HepG2 (cell line): ENCODE data around the gene EMC9. TPM values are rescaled to one million over a fixed set of nuclear protein-coding genes. Genes with fewer than 3 reads are reported as not detected.

Source experiments
- CAMTA2 ChIP-seq: sonication (generic); formaldehyde crosslinking; IDR thresholded peaks from 2 replicates; pipeline ENCODE4 v1.4.0; 2020; ENCODE audit warnings: mild to moderate bottlenecking, missing genetic modification reagents, borderline replicate concordance
- CHD2 ChIP-seq: IDR thresholded peaks from 2 replicates; pipeline ENCODE4 v1.6.1; 2011; ENCODE audit warnings: low read depth, low read length, improper control_type of control experiment
- CREM ChIP-seq, 2 experiments: sonication (generic) in 1 of 2; formaldehyde crosslinking in 1 of 2; IDR thresholded peaks; 2 replicates each; pipeline versions ENCODE4 v1.4.0 to v1.6.1; 2016 to 2020; ENCODE audit warnings: antibody characterized with exemption in 1 of 2, mild to moderate bottlenecking in 1 of 2, missing genetic modification reagents in 1 of 2
- ESRRA ChIP-seq: sonication (generic); formaldehyde crosslinking; IDR thresholded peaks from 2 replicates; pipeline ENCODE4 v1.5.1; 2020; ENCODE audit warnings: mild to moderate bottlenecking, low read depth, missing genetic modification reagents
- FIP1L1 ChIP-seq: fragments of 200-400 bp; formaldehyde crosslinking; IDR thresholded peaks from 2 replicates; pipeline ENCODE4 v1.6.1; 2018; ENCODE audit warnings: low read depth, mild to moderate bottlenecking, low read length, moderate library complexity, borderline replicate concordance; ENCODE audit not compliant: insufficient read depth
- HMGA1 ChIP-seq: sonication (generic); formaldehyde crosslinking; conservative IDR thresholded peaks from 2 replicates; pipeline ENCODE4 v1.4.0; 2020; ENCODE audit warnings: missing genetic modification reagents
- NBN ChIP-seq: fragments of 450-650 bp; conservative IDR thresholded peaks from 2 replicates; pipeline ENCODE4 v1.6.1; 2017
- ONECUT2 ChIP-seq: sonication (generic); formaldehyde crosslinking; IDR thresholded peaks from 2 replicates; pipeline ENCODE4 v1.4.0; 2020; ENCODE audit warnings: missing genetic modification reagents
- SOX5 ChIP-seq: IDR thresholded peaks from 2 replicates; pipeline ENCODE4 v1.6.1; 2016; ENCODE audit warnings: borderline replicate concordance
- THYN1 ChIP-seq: sonication (generic); formaldehyde crosslinking; IDR thresholded peaks from 2 replicates; pipeline ENCODE4 v1.8.1; 2023; ENCODE audit warnings: low read depth, mild to moderate bottlenecking, moderate library complexity, missing genetic modification reagents, borderline replicate concordance
- U2AF2 ChIP-seq: fragments of 200-400 bp; formaldehyde crosslinking; IDR thresholded peaks from 2 replicates; pipeline ENCODE4 v1.6.1; 2017; ENCODE audit warnings: low read depth, mild to moderate bottlenecking, low read length
- ZNF12 ChIP-seq: sonication (generic); formaldehyde crosslinking; IDR thresholded peaks from 2 replicates; pipeline ENCODE4 v1.5.0; 2020; ENCODE audit warnings: missing genetic modification reagents
- ZNF44 ChIP-seq: sonication (generic); formaldehyde crosslinking; IDR thresholded peaks from 2 replicates; pipeline ENCODE4 v1.5.1; 2020; ENCODE audit warnings: mild to moderate bottlenecking, missing genetic modification reagents
- ZNF597 ChIP-seq: sonication (generic); formaldehyde crosslinking; IDR thresholded peaks from 2 replicates; pipeline ENCODE4 v1.5.0; 2020; ENCODE audit warnings: missing genetic modification reagents
- polyA plus RNA-seq, 8 experiments: library from polyadenylated mRNA; depleted of rRNA in 3 of 8; stranded (reverse) in 7 of 8; unstranded in 1 of 8; fragments of >200 nt; fragmentation: Illumina TruSeq in 4 of 8; extraction: Trizol in 4 of 8; gene quantifications; 2 replicates each; pipeline versions ENCODE4 v1.2.1 to v1.2.3, GENCODE V29; 2011 to 2016; ENCODE audit warnings: low read depth in 4 of 8, missing spikeins in 1 of 8, mixed read lengths in 1 of 8; ENCODE audit not compliant: insufficient read depth in 1 of 8
- total RNA-seq, 5 experiments: library from RNA; depleted of rRNA; stranded (reverse); fragments of >200 nt; fragmentation: Illumina TruSeq; extraction: Trizol; gene quantifications; 2 replicates each; pipeline ENCODE4 v1.2.3, GENCODE V29; 2016; ENCODE audit warnings: low read depth in 1 of 5
- TF ChIP-seq, protein P1 (sequence below), 2 experiments: sonication (generic) in 1 of 2; formaldehyde crosslinking in 1 of 2; IDR thresholded peaks; 2 replicates each; pipeline versions ENCODE4 v1.6.1 to v1.9.0; 2014 to 2022; ENCODE audit warnings: antibody characterized with exemption in 1 of 2, borderline replicate concordance in 1 of 2, inconsistent platforms in 1 of 2, low read depth in 1 of 2, missing genetic modification reagents in 1 of 2
- TF ChIP-seq, protein P2 (sequence below): sonication (generic); formaldehyde crosslinking; IDR thresholded peaks from 2 replicates; pipeline ENCODE4 v1.8.1; 2023; ENCODE audit warnings: mild to moderate bottlenecking, inconsistent platforms, moderate library complexity, missing genetic modification reagents, borderline replicate concordance

The EMC9 gene
- total and polyA plus RNA-seq, 2 of the 13 experiments (the other 11 are each of a cell fraction or from before 2014, with no cell fraction given), result 60.5 to 78.7 TPM

GRCh38 chr14:24093901-24094840 is 47.2 kb downstream of the EMC9 start, which contains the start of gene PCK2 (continued):
- TF ChIP-seq, protein P1, sequence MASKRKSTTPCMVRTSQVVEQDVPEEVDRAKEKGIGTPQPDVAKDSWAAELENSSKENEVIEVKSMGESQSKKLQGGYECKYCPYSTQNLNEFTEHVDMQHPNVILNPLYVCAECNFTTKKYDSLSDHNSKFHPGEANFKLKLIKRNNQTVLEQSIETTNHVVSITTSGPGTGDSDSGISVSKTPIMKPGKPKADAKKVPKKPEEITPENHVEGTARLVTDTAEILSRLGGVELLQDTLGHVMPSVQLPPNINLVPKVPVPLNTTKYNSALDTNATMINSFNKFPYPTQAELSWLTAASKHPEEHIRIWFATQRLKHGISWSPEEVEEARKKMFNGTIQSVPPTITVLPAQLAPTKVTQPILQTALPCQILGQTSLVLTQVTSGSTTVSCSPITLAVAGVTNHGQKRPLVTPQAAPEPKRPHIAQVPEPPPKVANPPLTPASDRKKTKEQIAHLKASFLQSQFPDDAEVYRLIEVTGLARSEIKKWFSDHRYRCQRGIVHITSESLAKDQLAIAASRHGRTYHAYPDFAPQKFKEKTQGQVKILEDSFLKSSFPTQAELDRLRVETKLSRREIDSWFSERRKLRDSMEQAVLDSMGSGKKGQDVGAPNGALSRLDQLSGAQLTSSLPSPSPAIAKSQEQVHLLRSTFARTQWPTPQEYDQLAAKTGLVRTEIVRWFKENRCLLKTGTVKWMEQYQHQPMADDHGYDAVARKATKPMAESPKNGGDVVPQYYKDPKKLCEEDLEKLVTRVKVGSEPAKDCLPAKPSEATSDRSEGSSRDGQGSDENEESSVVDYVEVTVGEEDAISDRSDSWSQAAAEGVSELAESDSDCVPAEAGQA (IDR thresholded peaks at IDR 0.05; ENCODE audit: low read depth), result peak; percentile 83
- TF ChIP-seq, protein P1 (CRISPR knock-in tag; IDR thresholded peaks at IDR 0.05; ENCODE audit: borderline replicate concordance), result peak; percentile 93; the same call in 1 of the 2 replicates
- TF ChIP-seq CHD2, result peak; percentile 34; the same call in 1 of the 2 replicates
- TF ChIP-seq ESRRA (CRISPR knock-in tag), result peak; percentile 57
- TF ChIP-seq, protein P2, sequence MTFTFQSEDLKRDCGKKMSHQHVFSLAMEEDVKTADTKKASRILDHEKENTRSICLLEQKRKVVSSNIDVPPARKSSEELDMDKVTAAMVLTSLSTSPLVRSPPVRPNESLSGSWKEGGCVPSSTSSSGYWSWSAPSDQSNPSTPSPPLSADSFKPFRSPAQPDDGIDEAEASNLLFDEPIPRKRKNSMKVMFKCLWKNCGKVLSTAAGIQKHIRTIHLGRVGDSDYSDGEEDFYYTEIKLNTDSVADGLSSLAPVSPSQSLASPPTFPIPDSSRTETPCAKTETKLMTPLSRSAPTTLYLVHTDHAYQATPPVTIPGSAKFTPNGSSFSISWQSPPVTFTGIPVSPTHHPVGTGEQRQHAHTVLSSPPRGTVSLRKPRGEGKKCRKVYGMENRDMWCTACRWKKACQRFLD (CRISPR knock-in tag), result peak; percentile 93
- TF ChIP-seq ONECUT2 (CRISPR knock-in tag), result peak; percentile 68; the same call in 1 of the 2 replicates
- TF ChIP-seq ZNF12 (CRISPR knock-in tag), result peak; percentile 88
- peak; percentile 99 for TF ChIP-seq THYN1 (CRISPR knock-in tag)
- TF ChIP-seq ZNF44 (CRISPR knock-in tag), result peak; percentile 63; the same call in 1 of the 2 replicates
- TF ChIP-seq U2AF2, result peak; percentile 56; the same call in 1 of the 2 replicates
- TF ChIP-seq CREM (IDR thresholded peaks at IDR 0.05), result peak; percentile 74
- no peak; the same call in 1 of the 2 replicates for TF ChIP-seq CREM (CRISPR knock-in tag; IDR thresholded peaks at IDR 0.05)
- peak; percentile 82; the same call in 1 of the 2 replicates for TF ChIP-seq FIP1L1
- TF ChIP-seq NBN, result no peak
- TF ChIP-seq HMGA1, result no peak
- peak; percentile 92; the same call in 1 of the 2 replicates for TF ChIP-seq ZNF597 (CRISPR knock-in tag)
- peak; percentile 80; the same call in 1 of the 2 replicates for TF ChIP-seq SOX5 (CRISPR knock-in tag)
- TF ChIP-seq CAMTA2 (CRISPR knock-in tag), result peak; percentile 98
